GM19372 (cell line): ENCODE results near the gene CD200R1L.

Experiments used
- ATAC-seq: cut with Tn5 transposase; IDR thresholded peaks from one replicate; pipeline ENCODE4 v1.9.1; 2021; ENCODE audit warnings: mild to moderate bottlenecking, low read depth, moderate library complexity; ENCODE audit not compliant: unreplicated experiment

The CD200R1L gene

GRCh38 chr3:112822064-112823055 lies 24.3 kb downstream of the CD200R1L start:
- no peak for ATAC-seq

- no peak for ATAC-seq
These were observed 28.4 kb downstream of the CD200R1L start for GRCh38 chr3:112818289-112818688.

- no peak for ATAC-seq
These were observed 28.9 kb downstream of the CD200R1L start for GRCh38 chr3:112817797-112818196.

GRCh38 chr3:112817271-112817670 lies 29.4 kb downstream of the CD200R1L start:
- no peak for ATAC-seq

- no peak for ATAC-seq
These were observed 30.7 kb downstream of the CD200R1L start for GRCh38 chr3:112815981-112816380.

GRCh38 chr3:112814266-112814665 lies 32.4 kb downstream of the CD200R1L start:
- ATAC-seq = no peak

GRCh38 chr3:112813723-112814171 lies 32.9 kb downstream of the CD200R1L start:
- ATAC-seq = peak; percentile 85

GRCh38 chr3:112813016-112813415 lies 33.6 kb downstream of the CD200R1L start:
- ATAC-seq = no peak

GRCh38 chr3:112811917-112812660 lies 34.6 kb downstream of the CD200R1L start:
- no peak for ATAC-seq

- no peak for ATAC-seq
These were observed 35.4 kb downstream of the CD200R1L start for GRCh38 chr3:112811131-112811884.

GRCh38 chr3:112810561-112810960 lies 36.1 kb downstream of the CD200R1L start:
- ATAC-seq = no peak

- no peak for ATAC-seq
These were observed 38.5 kb downstream of the CD200R1L start for GRCh38 chr3:112808136-112808535.

- ATAC-seq = no peak
These were observed 39.0 kb downstream of the CD200R1L start for GRCh38 chr3:112807685-112808084.

GRCh38 chr3:112806903-112807302 lies 39.8 kb downstream of the CD200R1L start:
- no peak for ATAC-seq

GRCh38 chr3:112805126-112805525 lies 41.5 kb downstream of the CD200R1L start:
- ATAC-seq = no peak

GRCh38 chr3:112804021-112804420 lies 42.6 kb downstream of the CD200R1L start:
- no peak for ATAC-seq

GRCh38 chr3:112803467-112803866 lies 43.2 kb downstream of the CD200R1L start:
- no peak for ATAC-seq

GRCh38 chr3:112802338-112802737 lies 44.3 kb downstream of the CD200R1L start:
- no peak for ATAC-seq

- no peak for ATAC-seq
These were observed 46.7 kb downstream of the CD200R1L start for GRCh38 chr3:112799946-112800345.

GRCh38 chr3:112794622-112795172 lies 52.0 kb downstream of the CD200R1L start:
- ATAC-seq = no peak
